H9 (cell line): Measurements from ENCODE around the gene COL18A1. TPM values are rescaled to one million over a fixed set of nuclear protein-coding genes. Genes with fewer than 3 reads are reported as not detected.

Source experiments
- DNase-seq: peaks from one replicate; pipeline ENCODE4 v3.0.0-alpha.2; 2017
- H2AFZ ChIP-seq: one replicate; pipeline ENCODE4 v1.6.1; 2013; ENCODE audit warnings: mild to moderate bottlenecking, low read length, control low read depth, moderate library complexity
- H2AK5ac ChIP-seq: 2 replicates; pipeline ENCODE4 v1.6.1; 2013; ENCODE audit warnings: low read length, control low read depth, mixed read lengths; ENCODE audit not compliant: insufficient read length
- H2BK120ac ChIP-seq: one replicate; pipeline ENCODE4 v1.6.1; 2013; ENCODE audit warnings: low read depth, mild to moderate bottlenecking, low read length, control low read depth, inconsistent platforms; ENCODE audit not compliant: poor library complexity, severe bottlenecking
- H2BK12ac ChIP-seq: 2 replicates; pipeline ENCODE4 v1.6.1; 2013; ENCODE audit warnings: low read length, control low read depth, mixed read lengths, low read depth; ENCODE audit not compliant: insufficient read length
- H2BK15ac ChIP-seq: 2 replicates; pipeline ENCODE4 v1.6.1; 2013; ENCODE audit warnings: low read depth, low read length, control low read depth
- H2BK20ac ChIP-seq: one replicate; pipeline ENCODE4 v1.6.1; 2013; ENCODE audit warnings: low read depth, mild to moderate bottlenecking, low read length, control low read depth, inconsistent platforms; ENCODE audit not compliant: poor library complexity, severe bottlenecking
- H2BK5ac ChIP-seq: 2 replicates; pipeline ENCODE4 v1.6.1; 2013; ENCODE audit warnings: low read length, control low read depth, mixed read lengths; ENCODE audit not compliant: insufficient read length
- H3K14ac ChIP-seq: 2 replicates; pipeline ENCODE4 v1.6.1; 2013; ENCODE audit warnings: low read length, control low read depth; ENCODE audit not compliant: insufficient read depth
- H3K18ac ChIP-seq: 2 replicates; pipeline ENCODE4 v1.6.1; 2013; ENCODE audit warnings: low read depth, mild to moderate bottlenecking, mixed read lengths, low read length, control low read depth; ENCODE audit not compliant: insufficient read length
- H3K23ac ChIP-seq: 2 replicates; pipeline ENCODE4 v1.6.1; 2013; ENCODE audit warnings: low read length, control low read depth, mixed read lengths, low read depth; ENCODE audit not compliant: insufficient read length
- H3K23me2 ChIP-seq: 2 replicates; pipeline ENCODE4 v1.6.1; 2013; ENCODE audit warnings: low read depth, mild to moderate bottlenecking, mixed read lengths, low read length, control low read depth; ENCODE audit not compliant: insufficient read length, poor library complexity, severe bottlenecking
- H3K27ac ChIP-seq: 2 replicates; pipeline ENCODE4 v1.5.1; 2013; ENCODE audit warnings: low read length, control low read depth, mixed read lengths, low read depth; ENCODE audit not compliant: insufficient read length
- H3K27me3 ChIP-seq: 2 replicates; pipeline ENCODE4 v1.6.1; 2013; ENCODE audit warnings: low read length, control low read depth, inconsistent platforms; ENCODE audit not compliant: insufficient read depth
- H3K4ac ChIP-seq: 2 replicates; pipeline ENCODE4 v1.6.1; 2013; ENCODE audit warnings: low read depth, mild to moderate bottlenecking, control low read depth, inconsistent platforms, low read length, moderate library complexity
- H3K4me1 ChIP-seq: 2 replicates; pipeline ENCODE4 v1.6.1; 2013; ENCODE audit warnings: low read length, control low read depth, inconsistent platforms; ENCODE audit not compliant: insufficient read depth
- H3K4me2 ChIP-seq: 2 replicates; pipeline ENCODE4 v1.6.1; 2013; ENCODE audit warnings: low read length, control low read depth, mixed read lengths; ENCODE audit not compliant: insufficient read length, insufficient read depth
- H3K56ac ChIP-seq: 2 replicates; pipeline ENCODE4 v1.6.1; 2013; ENCODE audit warnings: low read depth, mild to moderate bottlenecking, mixed read lengths, low read length, control low read depth; ENCODE audit not compliant: insufficient read length
- H3K79me1 ChIP-seq: 2 replicates; pipeline ENCODE4 v1.6.1; 2013; ENCODE audit warnings: low read depth, mild to moderate bottlenecking, moderate library complexity, low read length, control low read depth, inconsistent platforms; ENCODE audit not compliant: insufficient read depth, poor library complexity, severe bottlenecking
- H3K79me2 ChIP-seq: 2 replicates; pipeline ENCODE4 v1.6.1; 2013; ENCODE audit warnings: low read length, control low read depth, inconsistent platforms; ENCODE audit not compliant: insufficient read depth
- H3K9ac ChIP-seq: 2 replicates; pipeline ENCODE4 v1.6.1; 2013; ENCODE audit warnings: low read length, control low read depth, mixed read lengths; ENCODE audit not compliant: insufficient read length; ENCODE audit errors: extremely low read depth
- H3K9me3 ChIP-seq: one replicate; pipeline ENCODE4 v1.6.1; 2013; ENCODE audit warnings: low read depth, low read length, inconsistent platforms; ENCODE audit not compliant: control insufficient read depth
- H3T11ph ChIP-seq: one replicate; pipeline ENCODE4 v1.6.1; 2013; ENCODE audit warnings: mild to moderate bottlenecking, low read length, control low read depth, inconsistent platforms
- H4K20me1 ChIP-seq: one replicate; pipeline ENCODE4 v1.6.1; 2013; ENCODE audit not compliant: control insufficient read depth, insufficient read length, insufficient read depth
- H4K5ac ChIP-seq: 2 replicates; pipeline ENCODE4 v1.6.1; 2013; ENCODE audit warnings: low read depth, mild to moderate bottlenecking, mixed read lengths, low read length, control low read depth; ENCODE audit not compliant: insufficient read length
- H4K8ac ChIP-seq: replicated peaks from 2 replicates; pipeline ENCODE4 v1.6.1; 2013; ENCODE audit warnings: low read length, control low read depth, mixed read lengths, low read depth; ENCODE audit not compliant: insufficient read length
- H4K91ac ChIP-seq: 2 replicates; pipeline ENCODE4 v1.6.1; 2013; ENCODE audit warnings: low read depth, mild to moderate bottlenecking, moderate library complexity, mixed read lengths, low read length, control low read depth; ENCODE audit not compliant: insufficient read length
- H3K27ac Mint-ChIP-seq, 3 experiments: 2 replicates in 2 of 3; 3 replicates in 1 of 3; pipeline ENCODE4 v1.8.0; 2020 to 2021; ENCODE audit warnings: mixed read lengths in 3 of 3, mild to moderate bottlenecking in 1 of 3, moderate library complexity in 1 of 3
- H3K27me3 Mint-ChIP-seq: 2 replicates; pipeline ENCODE4 v1.8.0; 2021; ENCODE audit warnings: low read depth, mild to moderate bottlenecking, moderate library complexity, mixed read lengths
- H3K36me3 Mint-ChIP-seq, 3 experiments: 2 replicates in 2 of 3; 3 replicates in 1 of 3; pipeline ENCODE4 v1.8.0; 2020 to 2021; ENCODE audit warnings: low read depth in 3 of 3, mixed read lengths in 3 of 3; ENCODE audit not compliant: insufficient read depth in 1 of 3
- H3K4me1 Mint-ChIP-seq, 2 experiments: 2 replicates each; pipeline ENCODE4 v1.8.0; 2020; ENCODE audit warnings: mixed read lengths in 2 of 2
- H3K4me3 Mint-ChIP-seq, 2 experiments: 2 replicates in 1 of 2; 3 replicates in 1 of 2; pipeline ENCODE4 v1.8.0; 2020 to 2021; ENCODE audit warnings: mild to moderate bottlenecking in 2 of 2, mixed read lengths in 2 of 2, moderate library complexity in 1 of 2
- H3K9me3 Mint-ChIP-seq, 2 experiments: 2 replicates in 1 of 2; 3 replicates in 1 of 2; pipeline ENCODE4 v1.8.0; 2020; ENCODE audit warnings: mild to moderate bottlenecking in 2 of 2, mixed read lengths in 2 of 2, moderate library complexity in 1 of 2
- CTCF ChIP-seq: fragments of 200-600 bp; sonication (generic); conservative IDR thresholded peaks from 3 replicates; pipeline ENCODE4 v1.8.0; 2021; ENCODE audit warnings: antibody characterized with exemption, mild to moderate bottlenecking
- WGBS: extraction: QIAGEN DNeasy Blood & Tissue Kit; methylation state at CpG from one replicate; pipeline ENCODE4 v1.1.7; 2013; ENCODE audit warnings: missing lambda C conversion rate, low lambda C conversion rate, mixed read lengths; ENCODE audit not compliant: insufficient read length; ENCODE audit errors: extremely low coverage; 5-methylcytosine and 5-hydroxymethylcytosine counted together
- total RNA-seq: library from RNA; stranded (reverse); gene quantifications from 2 replicates; pipeline ENCODE4 v1.2.1, GENCODE V29; 2021

The COL18A1 gene
- total RNA-seq, 1 experiment from 2014 or later, result 232 TPM

GRCh38 chr21:45545236-45545570, 140.2 kb downstream of the COL18A1 start:
- no peak overlapping the region for H3K9ac ChIP-seq
- peaks cover 12 to 14% of the 10 kb centered on the region in 2 experiments for H3K4me1 Mint-ChIP-seq
- H4K5ac ChIP-seq, result no peak overlapping the region
- H3K14ac ChIP-seq, result no peak overlapping the region
- no peak overlapping the region for H2AFZ ChIP-seq
- H3K27ac ChIP-seq, result no peak overlapping the region
- H3K4me1 ChIP-seq, result no peaks in the 10 kb centered on the region; the same call in 1 of the 2 replicates
- H2BK120ac ChIP-seq, result no peak overlapping the region
- H2BK5ac ChIP-seq, result no peak overlapping the region
- no peak overlapping the region for H4K91ac ChIP-seq
- H4K8ac ChIP-seq, result no peak overlapping the region
- peaks cover 2% of the 10 kb centered on the region; the same call in 1 of the 2 replicates for H3K79me2 ChIP-seq
- H4K20me1 ChIP-seq, result no peaks in the 10 kb centered on the region
- H2AK5ac ChIP-seq, result no peak overlapping the region
- WGBS, result no CpG with 5 or more reads among the region's 6 CpGs
- no peak overlapping the region for H3K56ac ChIP-seq
- H3K23me2 ChIP-seq, result peaks cover 5% of the 10 kb centered on the region
- no peak overlapping the region for H3K4me3 Mint-ChIP-seq
- peaks cover 22% of the 10 kb centered on the region for H3K27me3 Mint-ChIP-seq
- H2BK20ac ChIP-seq, result no peak overlapping the region
- no peak for DNase-seq
- no peak overlapping the region for H3K4ac ChIP-seq
- H3K18ac ChIP-seq, result no peak overlapping the region
- no peak overlapping the region for H3K4me2 ChIP-seq
- no peak overlapping the region for H3T11ph ChIP-seq
- H3K79me1 ChIP-seq, result no peaks in the 10 kb centered on the region
- H3K27ac Mint-ChIP-seq, result no peak overlapping the region
- H3K23ac ChIP-seq, result no peak overlapping the region
- no peak overlapping the region for H2BK12ac ChIP-seq
- peaks cover 0 to 7% (median 3%) of the 10 kb centered on the region in 3 experiments; a peak in 2 of 7 replicates for H3K36me3 Mint-ChIP-seq
- H2BK15ac ChIP-seq, result no peak overlapping the region
- H3K9me3 Mint-ChIP-seq, result peaks cover 3 to 6% of the 10 kb centered on the region in 2 experiments; a peak in 3 of 5 replicates
- H3K9me3 ChIP-seq, result no peaks in the 10 kb centered on the region
- H3K27me3 ChIP-seq, result no peaks in the 10 kb centered on the region
- TF ChIP-seq CTCF, result no peak
